ENCODE data around the gene NID1.

Gene NID1

DNA sequence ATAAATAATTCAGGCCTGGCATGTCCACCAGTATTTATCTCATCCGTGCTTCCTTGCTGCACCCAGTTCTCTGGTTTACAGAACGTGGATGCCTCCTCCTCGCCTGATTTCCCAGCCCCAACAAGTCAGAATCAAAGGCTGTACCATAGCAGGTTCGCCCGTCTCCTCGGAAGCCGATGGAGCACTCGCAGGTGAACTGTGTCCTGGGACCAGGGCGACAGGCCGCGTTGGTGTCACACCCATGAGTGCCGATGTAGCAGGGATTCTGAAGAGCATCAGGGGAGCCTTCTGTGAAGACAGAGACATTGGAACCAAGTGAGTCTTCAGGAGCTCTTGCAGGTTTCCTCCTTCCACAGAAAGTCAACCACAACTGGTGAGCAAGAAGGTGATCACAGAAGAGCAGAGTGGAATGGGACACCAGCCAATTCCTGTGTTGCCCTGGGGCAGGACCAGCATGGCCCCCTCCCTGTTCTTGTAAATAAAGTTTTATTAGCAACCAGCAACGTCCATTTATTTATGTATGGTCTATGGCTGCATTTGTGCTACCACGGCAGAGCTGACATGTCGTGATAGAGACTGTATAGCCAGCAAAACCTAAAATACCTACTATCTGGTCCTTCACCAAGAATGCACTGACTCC lies 40.8 kb downstream of the NID1 start:
- DNase-seq (ENCODE audit: low read depth in 1 of 2, low spot score in 1 of 2) = no peak
- no peak for TF ChIP-seq JUND (IDR thresholded peaks at IDR 0.05; ENCODE audit: low read depth)
- in situ Hi-C loops (cut with HindIII; ENCODE audit: low pct_unique_long_range_greater_than_20kb, low sequenced_read_pairs) = no loop called here

DNA sequence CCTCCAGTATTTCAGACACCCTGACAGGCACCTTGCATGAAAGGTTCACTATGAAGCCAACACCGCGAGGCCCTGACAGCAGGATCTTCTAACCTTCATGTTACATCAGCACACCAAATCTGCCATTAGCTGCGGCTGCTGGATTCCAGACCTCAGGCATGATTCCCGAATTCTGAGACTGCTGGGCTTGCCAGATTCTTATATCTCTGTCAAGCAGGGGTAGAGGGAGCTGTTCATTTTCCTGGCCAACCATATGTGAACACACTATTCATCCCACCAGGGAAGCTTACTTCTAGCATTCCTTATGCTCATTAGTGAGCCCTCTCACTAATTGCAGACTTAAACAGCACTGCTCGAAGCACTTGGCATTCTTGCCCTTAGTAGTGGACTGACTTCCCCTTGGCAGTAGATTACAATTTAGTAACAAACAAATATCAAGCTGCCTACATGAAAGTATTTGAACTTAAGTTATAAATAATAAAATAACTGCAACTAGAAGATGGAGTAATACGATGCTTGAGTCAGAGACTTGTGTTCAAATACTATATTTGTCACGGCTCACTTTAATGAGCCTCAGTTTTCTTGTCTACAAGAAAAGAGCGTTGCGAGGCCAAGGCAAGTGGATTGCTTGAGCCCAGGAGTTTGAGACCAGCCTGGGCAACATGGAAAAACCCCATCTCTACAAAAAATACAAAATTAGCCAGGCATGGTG lies 43.3 kb downstream of the NID1 start:
- TF ChIP-seq JUND (IDR thresholded peaks at IDR 0.05; ENCODE audit: low read depth) = no peak
- no peak for DNase-seq (ENCODE audit: low read depth in 1 of 2, low spot score in 1 of 2)
- in situ Hi-C loops (cut with HindIII; ENCODE audit: low pct_unique_long_range_greater_than_20kb, low sequenced_read_pairs) = no loop called here

DNA sequence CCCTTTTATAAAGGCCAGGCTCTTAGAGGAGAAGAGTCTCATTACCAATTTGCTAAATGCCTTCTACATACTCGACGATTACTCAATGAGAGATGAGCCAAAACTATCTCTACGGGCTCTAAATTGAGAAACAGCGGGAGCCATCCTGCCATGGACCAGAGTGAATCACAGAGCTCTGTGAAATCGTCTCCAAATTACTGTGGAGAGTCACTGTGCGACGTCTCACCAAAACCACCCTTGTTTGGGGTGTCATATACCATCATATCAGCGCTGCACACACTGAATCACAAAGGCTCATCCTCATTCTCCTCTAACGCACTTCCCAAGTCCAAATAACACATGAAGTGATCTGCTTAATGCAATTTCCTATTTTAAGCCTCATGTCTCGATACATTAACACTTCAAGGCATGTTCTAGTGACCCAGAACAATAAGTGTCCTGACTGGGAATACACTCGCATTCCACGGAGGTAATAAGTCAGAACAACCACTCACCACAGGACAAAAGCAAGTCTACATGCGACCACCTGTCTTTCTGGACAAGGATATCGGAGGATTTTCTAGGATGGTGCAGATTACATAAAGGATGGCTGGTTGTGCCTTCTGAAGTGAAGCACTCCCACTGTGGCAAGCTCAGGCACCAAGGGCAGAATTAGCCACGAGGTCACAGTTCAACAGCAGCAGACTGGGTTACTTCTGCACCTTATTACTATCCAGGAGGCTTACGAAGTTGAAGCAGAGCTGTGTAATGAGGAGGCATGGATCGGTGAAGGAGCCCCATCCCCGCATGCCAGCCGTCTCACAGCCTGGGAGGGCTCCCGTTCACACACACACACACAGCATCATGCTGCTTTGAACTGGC lies 44.3 kb downstream of the NID1 start:
- in situ Hi-C loops (cut with HindIII; ENCODE audit: low pct_unique_long_range_greater_than_20kb, low sequenced_read_pairs) = no loop called here
- DNase-seq (ENCODE audit: low read depth in 1 of 2, low spot score in 1 of 2) = no peak
- TF ChIP-seq JUND (IDR thresholded peaks at IDR 0.05; ENCODE audit: low read depth) = no peak

DNA sequence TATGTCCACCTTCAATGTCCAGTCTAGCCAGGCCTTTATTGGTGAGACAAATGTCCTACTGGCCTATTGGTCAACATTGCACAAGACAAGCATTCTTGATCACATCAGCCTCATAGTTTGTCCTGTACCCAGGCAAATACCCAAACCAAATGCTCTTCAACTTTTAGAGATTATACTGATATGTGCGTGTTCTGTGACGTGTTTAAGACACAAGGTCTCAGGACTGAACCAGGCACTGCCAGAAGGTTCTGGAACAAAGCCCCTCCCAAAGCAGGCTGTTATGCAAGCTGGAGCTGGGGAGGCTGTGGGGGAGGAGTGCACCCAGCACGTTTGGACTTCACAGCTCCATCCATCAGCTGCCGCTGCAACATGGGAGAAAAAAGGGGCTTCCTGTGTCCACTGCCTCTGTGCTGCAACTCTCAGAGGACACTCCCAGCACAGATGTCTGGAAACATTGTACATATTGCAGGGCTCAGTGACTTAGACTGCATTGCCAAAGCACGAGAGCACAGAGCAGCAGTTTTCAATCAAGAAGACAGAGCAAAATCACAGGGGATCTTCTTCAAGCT lies 45.9 kb downstream of the NID1 start:
- no peak for TF ChIP-seq JUND (IDR thresholded peaks at IDR 0.05; ENCODE audit: low read depth)
- in situ Hi-C loops (cut with HindIII; ENCODE audit: low pct_unique_long_range_greater_than_20kb, low sequenced_read_pairs) = no loop called here
- DNase-seq (ENCODE audit: low read depth in 1 of 2, low spot score in 1 of 2) = peak in 1 of 2 experiments; percentile 51

DNA sequence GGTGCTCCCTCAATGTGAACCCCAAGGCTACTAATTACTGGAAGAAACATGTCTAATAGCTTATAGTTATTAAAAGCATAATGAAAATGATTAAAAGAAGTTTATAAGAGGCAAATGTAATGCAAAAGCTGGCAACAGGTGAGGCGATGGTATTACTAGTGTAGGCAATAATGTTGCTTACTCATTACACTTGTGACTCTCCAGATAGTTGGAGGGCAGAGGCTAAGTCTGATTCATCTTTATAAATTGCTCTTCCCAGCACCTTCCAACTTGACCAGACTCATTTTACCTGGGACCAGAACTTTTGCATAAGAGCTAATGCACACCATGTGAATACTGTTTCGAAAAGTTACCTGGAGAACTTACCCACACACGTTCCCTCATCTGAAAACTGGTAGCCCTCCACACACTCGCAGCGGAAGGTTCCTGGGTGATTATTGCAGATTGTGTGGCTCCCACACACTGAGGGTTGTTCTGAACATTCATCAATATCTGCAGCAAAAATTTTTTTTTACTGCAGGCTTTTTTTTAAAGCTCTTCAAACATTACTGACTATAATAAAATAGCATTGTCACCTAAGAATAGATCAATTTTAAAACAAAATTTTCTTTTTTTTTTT lies 48.0 kb downstream of the NID1 start:
- no peak for TF ChIP-seq JUND (IDR thresholded peaks at IDR 0.05; ENCODE audit: low read depth)
- no peak for DNase-seq (ENCODE audit: low read depth in 1 of 2, low spot score in 1 of 2)
- in situ Hi-C loops (cut with HindIII; ENCODE audit: low pct_unique_long_range_greater_than_20kb, low sequenced_read_pairs) = no loop called here

DNA sequence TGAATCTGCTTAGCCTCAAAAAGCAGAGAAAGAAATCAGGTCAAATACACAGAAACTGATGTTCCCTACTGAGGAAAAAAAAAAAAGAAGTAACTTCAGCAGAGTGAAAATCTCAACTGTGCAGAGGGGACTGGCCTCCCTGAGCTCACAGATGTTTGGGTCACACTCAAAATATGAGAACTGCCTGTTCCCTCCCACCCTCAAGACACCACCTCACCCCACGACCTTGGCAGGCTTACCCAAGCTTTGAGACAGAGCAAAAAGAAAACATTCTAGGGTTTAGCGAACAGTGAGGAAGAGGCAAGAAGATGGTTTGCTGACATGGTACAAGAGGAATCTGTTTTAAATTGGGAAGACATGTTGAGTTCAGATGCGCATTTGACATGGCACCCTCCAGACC lies 48.8 kb downstream of the NID1 start:
- TF ChIP-seq JUND (IDR thresholded peaks at IDR 0.05; ENCODE audit: low read depth) = no peak
- no peak for DNase-seq (ENCODE audit: low read depth in 1 of 2, low spot score in 1 of 2)
- in situ Hi-C loops (cut with HindIII; ENCODE audit: low pct_unique_long_range_greater_than_20kb, low sequenced_read_pairs) = no loop called here

DNA sequence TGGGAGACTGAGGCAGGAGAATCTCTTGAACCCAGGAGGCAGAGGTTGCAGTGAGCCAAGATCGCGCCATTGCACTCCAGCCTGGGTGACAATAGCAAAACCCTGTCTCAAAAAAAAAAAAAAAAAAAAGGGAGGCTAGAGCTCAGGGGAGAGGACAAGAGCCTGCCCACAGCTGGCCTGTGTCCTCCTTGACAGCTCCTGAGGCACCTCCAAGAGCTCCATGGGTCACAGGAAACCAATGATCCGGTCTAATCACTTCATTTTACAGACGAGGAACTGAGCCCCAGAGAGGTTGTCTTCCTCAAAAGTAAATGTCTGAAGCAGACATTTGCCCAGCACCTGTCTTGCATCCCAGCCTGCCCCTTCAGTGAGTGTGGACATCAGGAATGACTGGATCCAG lies 49.4 kb downstream of the NID1 start:
- in situ Hi-C loops (cut with HindIII; ENCODE audit: low pct_unique_long_range_greater_than_20kb, low sequenced_read_pairs) = no loop called here
- TF ChIP-seq JUND (IDR thresholded peaks at IDR 0.05; ENCODE audit: low read depth) = no peak
- no peak for DNase-seq (ENCODE audit: low read depth in 1 of 2, low spot score in 1 of 2)

DNA sequence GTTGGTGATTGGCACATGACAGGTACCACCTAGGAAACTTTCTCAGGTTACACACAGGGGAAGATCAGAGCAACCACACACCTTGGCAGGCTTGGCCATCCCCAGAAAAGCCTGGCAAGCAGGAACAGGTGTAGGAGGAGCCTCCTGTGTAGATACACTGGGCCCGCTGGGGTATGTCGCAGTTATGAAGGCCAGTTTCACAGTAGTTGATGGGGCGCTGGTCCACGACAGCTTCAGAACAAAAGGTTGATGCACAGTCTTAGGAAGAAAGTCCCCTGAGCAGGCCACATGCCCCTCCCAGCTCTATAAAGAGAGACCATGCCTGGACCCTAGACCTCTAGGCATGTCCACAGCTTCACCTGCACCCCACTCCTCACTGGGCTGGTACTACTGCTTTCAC lies 51.6 kb downstream of the NID1 start:
- TF ChIP-seq JUND (IDR thresholded peaks at IDR 0.05; ENCODE audit: low read depth) = no peak
- in situ Hi-C loops (cut with HindIII; ENCODE audit: low pct_unique_long_range_greater_than_20kb, low sequenced_read_pairs) = no loop called here
- DNase-seq (ENCODE audit: low read depth in 1 of 2, low spot score in 1 of 2) = no peak

DNA sequence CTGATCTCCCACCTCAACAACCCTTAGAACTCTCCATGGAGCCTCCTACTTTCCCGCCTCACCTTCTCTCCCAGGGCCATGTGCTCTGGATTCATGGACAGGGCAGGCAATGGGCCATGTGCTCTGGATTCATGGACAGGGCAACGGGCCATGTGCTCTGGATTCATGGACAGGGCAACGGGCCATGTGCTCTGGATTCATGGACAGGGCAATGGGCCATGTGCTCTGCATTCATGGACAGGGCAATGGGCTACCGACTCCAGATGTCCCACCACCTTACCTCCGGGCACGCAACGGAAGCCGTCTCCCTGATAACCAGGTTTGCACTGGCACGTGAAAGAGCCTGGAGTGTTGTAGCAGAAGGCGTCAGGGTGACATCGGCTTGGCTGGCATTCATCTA lies 53.2 kb downstream of the NID1 start:
- in situ Hi-C loops (cut with HindIII; ENCODE audit: low pct_unique_long_range_greater_than_20kb, low sequenced_read_pairs) = no loop called here
- TF ChIP-seq JUND (IDR thresholded peaks at IDR 0.05; ENCODE audit: low read depth) = no peak

DNA sequence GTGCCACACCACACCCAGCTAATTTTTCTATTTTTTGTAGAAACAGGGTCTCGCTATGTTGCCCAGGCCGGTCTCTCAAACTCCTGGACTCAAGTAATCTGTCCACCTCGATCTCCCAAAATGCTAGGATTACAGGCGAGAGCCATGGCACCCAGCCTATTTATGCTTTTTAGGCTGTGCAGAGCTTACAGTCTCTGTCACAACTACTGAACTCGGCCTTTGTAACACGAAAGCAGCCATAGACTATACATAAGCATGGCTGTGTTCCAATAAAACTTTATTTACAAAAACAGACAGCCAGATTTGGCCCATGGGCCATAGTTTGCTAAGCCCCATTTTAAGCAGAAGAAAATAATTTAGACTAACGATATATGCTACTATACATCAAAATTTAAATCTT lies 54.4 kb downstream of the NID1 start:
- TF ChIP-seq JUND (IDR thresholded peaks at IDR 0.05; ENCODE audit: low read depth) = no peak
- in situ Hi-C loops (cut with HindIII; ENCODE audit: low pct_unique_long_range_greater_than_20kb, low sequenced_read_pairs) = no loop called here
- DNase-seq (ENCODE audit: low read depth in 1 of 2, low spot score in 1 of 2) = no peak

More for the DNA sequence above, 53.2 kb downstream of the NID1 start:
- no peak for DNase-seq (ENCODE audit: low read depth in 1 of 2, low spot score in 1 of 2)

DNA sequence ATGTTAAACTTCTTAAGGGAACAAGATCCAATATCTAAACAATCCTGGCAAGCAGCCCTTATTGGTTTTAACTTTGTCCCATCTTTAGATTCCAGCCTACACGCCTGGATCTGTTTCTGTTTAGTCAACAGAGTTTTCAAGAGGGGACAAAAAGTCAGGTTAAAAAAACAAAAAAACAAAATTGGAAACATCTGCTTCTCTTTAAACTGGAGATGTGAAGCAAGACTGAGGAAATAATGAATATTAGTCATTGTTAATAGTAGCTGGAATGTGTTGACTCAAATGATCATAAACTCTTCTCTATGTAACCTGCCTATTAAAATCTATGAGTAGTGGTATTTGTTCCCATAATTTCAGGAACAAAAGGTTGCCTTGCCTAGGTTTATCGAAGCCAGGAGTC lies 55.0 kb downstream of the NID1 start:
- in situ Hi-C loops (cut with HindIII; ENCODE audit: low pct_unique_long_range_greater_than_20kb, low sequenced_read_pairs) = no loop called here
- DNase-seq (ENCODE audit: low read depth in 1 of 2, low spot score in 1 of 2) = no peak
- no peak for TF ChIP-seq JUND (IDR thresholded peaks at IDR 0.05; ENCODE audit: low read depth)

DNA sequence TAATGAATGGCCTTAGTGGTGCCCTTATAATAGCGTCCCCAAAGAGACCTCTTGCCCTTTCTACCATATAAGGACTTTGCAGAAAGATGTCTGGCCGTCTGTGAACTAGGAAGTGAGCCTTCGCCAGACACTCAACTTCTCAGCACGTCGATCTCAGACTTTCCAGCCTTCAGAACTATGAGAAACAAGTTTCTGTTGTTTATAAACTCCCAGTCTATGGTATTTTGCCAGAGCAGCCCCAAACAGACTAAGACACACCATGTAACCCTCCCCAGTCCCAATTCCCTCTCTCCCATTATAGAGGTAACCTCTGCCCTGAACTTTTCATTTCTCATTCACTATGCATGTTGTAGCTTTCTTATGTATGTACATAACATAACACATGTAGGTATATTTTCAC lies 55.7 kb downstream of the NID1 start:
- in situ Hi-C loops (cut with HindIII; ENCODE audit: low pct_unique_long_range_greater_than_20kb, low sequenced_read_pairs) = no loop called here

More for the DNA sequence above, 55.7 kb downstream of the NID1 start:
- DNase-seq (ENCODE audit: low read depth in 1 of 2, low spot score in 1 of 2) = no peak
- TF ChIP-seq JUND (IDR thresholded peaks at IDR 0.05; ENCODE audit: low read depth) = no peak
